Right hindlimb (tissue), 1 donor: ENCODE data around the gene DIAPH1.
A peak's percentile ranks its signal among the peaks of the same experiment; 100 is the strongest.
"Not testable (repeated sequence)": the region's sequence is repeated elsewhere in the genome, so short reads cannot be mapped to it uniquely, and the experiment has no call there.

Source experiments
- DNase-seq: peaks from one replicate; pipeline ENCODE4 v3.0.0-alpha.2; 2018

The DIAPH1 gene

DNA sequence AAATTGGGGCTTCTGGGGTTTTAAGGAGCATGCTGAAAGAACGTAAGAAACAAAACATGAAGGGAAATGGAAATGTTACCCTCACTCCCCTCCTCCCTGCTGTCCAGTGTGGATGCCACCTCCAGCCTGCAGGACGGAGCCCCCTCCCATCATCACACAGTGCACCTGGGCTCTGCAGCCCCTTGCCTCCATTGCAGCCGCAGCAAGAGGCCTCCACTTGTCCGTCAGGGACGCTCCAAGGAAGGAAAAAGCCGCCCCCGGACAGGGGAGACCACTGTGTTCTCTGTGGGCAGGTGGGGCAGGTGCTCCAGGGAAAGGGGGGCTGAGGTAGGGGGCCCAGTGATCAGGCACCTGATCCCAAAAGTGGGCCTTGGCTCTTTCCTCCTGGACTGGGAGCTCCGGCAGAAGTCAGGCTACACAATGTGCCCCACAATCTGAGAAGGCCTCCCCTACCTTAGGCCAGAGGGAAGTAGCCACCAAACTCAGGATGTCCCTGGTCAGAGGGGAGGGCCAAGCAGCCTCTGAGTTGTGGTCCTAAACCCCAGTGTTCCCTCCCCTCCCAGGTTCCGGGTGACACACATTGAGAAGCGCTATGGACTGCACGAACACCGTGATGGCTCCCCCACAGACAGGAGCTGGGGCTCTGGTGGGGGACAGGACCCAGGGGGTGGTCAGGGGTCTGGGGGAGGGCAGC is 20.7 kb upstream of the DIAPH1 start:
- no peak for DNase-seq

DNA sequence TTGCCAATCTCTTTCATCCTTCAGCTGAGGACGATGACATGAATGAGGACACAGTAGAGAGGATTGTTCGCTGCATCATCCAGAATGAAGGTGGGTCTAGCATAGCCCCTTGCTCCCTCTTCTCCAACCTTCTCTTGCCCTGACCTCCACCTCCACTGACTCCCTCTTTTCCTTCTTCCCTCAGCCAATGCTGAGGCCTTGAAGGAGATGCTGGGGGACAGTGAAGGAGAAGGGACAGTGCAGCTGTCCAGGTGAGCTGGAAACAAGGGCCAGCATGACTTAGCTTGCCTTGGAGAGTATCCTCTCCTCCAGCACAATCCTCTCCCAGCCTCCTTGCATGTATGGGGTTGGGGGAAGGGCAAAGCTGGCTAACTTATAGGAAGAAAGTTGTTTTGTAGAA is 20.0 kb upstream of the DIAPH1 start:
- no peak for DNase-seq

DNA sequence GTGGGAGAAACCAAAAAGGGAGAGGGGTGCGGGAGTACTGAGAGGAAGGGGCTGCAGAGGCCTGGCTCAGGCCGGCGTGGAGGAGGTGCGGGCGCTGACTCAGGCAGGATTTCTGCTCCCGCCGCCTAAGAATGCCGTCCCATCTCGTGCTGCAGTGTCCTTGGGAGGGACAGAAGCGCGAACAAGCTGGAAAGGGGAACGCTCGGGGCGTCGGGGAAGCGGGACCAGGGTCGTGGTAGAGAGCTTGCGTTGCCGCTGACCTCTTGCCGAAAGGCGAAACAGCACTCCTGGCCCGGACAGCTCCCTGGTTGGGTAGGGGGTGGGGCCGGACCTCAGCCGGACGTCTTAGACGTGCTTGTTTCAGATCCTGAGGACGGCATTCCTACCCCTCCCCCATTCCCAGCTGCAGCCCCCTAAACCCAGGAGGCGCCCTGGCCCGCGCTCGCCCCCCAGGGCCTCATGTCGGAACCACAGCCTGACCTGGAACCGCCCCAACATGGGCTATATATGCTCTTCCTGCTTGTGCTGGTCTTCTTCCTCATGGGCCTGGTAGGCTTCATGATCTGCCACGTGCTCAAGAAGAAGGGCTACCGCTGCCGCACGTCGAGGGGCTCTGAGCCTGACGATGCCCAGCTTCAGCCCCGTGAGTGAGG is 19.1 kb upstream of the DIAPH1 start:
- DNase-seq, result peak; percentile 73

DNA sequence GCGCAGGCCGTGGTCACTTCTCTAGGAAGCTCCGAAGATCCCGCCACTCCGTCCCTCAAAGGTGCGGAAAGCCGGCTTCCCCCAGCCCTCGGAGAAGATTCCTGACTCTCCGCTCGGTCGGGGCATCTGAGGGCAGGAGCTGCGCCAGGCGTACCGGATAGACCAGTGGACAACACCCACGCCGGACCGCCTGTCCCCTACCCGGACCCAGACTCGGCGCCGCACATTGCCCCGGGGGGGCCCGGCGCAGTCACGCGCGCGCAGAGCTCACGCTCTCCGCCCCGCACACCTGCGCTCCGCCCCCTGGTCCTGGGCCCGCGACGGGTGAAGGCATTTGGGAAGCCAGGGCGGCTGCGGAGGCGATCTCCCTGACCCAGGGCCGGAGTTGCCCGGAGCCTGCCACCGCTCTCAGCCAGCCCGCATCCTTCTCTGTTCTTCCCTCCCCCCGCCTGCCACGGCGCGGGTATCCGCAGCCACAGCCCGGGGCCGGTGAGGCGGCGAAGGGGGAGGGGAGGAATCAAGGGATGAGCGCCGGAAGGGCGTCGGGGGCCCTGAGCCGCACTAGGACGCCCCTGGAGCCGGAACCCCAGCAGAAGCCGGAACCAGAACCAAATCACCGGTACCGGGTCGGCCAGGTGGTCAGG is 18.4 kb upstream of the DIAPH1 start:
- peak; percentile 33 for DNase-seq

DNA sequence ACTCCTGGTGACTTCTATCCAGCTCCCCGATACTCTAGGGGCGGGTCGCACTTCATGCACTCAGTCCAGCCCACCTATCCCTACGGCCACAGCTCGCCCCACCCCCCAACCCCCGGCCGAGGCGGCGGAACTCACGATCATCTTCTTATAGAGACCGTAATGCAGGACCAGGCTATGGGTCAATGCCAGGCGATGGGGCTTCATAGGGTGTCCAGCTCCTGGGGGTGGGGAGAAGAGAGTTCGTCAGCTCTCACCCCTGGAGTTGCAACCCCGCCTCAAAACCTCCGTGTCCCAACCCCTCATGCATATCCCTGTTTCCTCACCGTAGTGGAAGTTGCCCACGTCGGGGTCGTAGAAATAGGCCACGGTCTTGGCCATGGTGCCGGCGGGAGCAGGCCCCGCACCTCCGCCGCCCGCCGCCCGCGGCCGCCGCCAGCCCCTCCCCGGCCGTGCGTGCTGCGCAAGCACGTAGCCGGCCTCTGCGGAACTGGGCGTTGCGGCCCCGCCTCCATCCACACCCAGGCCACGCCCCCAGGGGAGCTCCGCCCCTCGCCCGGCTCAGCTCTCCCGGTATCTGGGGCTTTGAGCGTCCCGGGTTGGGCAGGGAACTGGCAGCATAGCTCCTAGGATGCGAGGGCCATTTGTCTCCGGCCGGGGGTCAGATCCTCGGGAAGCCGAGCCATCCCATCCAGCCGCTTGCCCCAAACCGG is 17.8 kb upstream of the DIAPH1 start, which contains the start of the genes HDAC3 and RELL2:
Gene HDAC3 (minus strand): TSS at position 437 of the 710 bp plus-strand sequence. CDS start 59 bp downstream, at position 378.
Gene RELL2 (plus strand): TSS at position 585 of the 710 bp plus-strand sequence. CDS start 1,229 bp downstream, outside the sequence.
- DNase-seq, result peak; percentile 94

DNA sequence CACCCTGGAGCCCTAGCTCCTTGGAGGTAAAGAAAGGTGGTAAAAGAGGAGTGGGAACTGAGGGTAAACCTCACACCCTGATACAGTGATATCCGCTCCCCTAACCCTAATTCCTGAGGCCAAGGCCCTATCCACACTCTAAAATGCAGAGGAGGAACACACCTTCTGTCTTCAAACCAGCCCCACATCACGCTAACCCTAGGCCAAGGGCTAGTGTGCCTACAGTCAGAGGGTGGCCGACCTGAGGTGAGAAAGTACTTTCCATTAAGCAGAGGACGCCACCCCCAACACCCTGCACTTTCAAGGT is 17.3 kb upstream of the DIAPH1 start:
- no peak for DNase-seq

DNA sequence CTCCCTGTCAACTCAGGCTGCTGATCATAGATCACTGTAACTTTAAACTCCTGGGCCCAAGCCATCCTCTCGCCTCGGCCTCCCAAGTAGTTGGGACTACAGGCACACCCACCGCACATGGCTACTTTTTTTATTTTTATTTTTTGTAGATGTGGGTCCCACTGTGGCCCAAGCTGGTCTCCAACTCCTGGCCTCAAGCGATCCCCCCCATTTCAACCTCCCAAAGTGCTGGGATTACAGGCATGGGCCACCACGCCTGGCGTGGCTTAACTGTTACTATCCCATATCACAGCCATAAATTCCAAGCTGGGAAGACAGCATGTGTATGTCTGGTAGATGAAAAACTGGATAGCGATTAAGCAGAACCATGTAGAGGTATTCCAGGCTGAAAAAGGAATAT is 16.8 kb upstream of the DIAPH1 start:
- DNase-seq, result peak; percentile 14

DNA sequence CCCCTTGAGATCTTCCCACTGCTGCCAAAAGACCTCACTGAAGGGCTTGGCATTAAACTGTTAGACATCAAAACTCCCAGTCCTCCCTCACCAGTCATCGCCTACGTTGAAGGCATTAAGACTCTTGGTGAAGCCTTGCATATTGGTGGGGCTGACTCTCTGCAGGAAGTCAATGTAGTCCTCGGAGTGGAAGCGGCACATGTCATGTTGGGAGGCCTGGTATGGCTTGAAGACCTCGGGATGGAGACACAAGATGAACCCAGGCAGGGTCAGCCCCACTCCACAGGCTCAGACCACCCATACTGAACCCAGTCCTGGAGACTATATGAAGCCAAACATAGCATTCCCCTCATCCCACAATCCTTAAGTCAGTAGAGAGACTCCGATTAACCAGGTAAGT is 15.9 kb upstream of the DIAPH1 start:
- DNase-seq, result peak; percentile 7

DNA sequence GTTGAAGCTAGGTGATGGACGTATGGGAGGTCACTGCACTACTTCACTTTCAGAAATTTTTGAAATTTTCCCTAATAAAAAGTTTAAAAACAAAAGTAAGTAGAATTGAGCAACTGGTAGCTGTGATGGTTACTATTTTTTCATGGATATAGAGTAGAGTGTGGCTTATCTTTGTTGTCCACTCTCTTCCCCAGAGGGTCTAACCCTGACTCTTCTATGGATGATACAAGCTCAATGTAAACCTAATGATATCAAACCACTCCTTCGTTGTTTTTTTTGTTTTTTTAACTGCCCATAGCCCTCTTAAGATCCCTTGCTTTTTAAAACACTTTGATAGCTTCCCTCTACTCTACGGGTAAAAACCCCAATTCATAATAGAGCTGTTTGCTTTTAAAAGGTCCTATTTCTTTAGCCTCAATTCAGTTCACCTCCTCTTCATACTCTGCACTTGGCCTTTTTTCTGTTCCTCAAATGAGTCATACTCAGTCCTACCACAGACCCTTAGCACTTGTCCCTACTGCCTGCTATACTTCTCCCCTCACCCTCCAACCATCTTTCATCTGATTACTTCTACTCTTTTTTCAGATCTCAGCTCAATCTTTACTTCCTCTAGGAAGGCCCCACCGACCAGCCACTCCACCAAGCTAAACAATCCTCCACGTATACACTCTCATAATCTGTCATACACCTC is 15.2 kb upstream of the DIAPH1 start:
- DNase-seq, result peak; percentile 6

DNA sequence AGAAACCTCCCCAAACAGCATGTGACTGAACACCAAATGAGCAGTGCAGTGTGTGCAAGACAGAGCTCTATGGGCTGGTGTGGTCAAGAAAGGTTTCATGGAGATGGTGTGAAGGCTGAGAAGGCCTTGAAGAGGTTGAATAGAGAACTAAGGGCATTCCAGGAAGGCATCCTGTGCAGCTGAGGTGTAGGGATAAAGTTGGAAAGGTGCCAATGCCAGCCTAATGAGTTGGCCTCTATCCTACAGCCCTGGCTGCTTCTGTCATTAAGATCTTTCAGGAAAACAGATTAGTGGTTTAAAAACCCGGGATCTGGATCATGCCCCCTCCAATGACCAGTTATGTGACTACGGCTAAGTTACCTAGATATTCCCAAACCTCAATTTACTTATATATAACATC is 13.8 kb upstream of the DIAPH1 start:
- DNase-seq, result peak; percentile 8

DNA sequence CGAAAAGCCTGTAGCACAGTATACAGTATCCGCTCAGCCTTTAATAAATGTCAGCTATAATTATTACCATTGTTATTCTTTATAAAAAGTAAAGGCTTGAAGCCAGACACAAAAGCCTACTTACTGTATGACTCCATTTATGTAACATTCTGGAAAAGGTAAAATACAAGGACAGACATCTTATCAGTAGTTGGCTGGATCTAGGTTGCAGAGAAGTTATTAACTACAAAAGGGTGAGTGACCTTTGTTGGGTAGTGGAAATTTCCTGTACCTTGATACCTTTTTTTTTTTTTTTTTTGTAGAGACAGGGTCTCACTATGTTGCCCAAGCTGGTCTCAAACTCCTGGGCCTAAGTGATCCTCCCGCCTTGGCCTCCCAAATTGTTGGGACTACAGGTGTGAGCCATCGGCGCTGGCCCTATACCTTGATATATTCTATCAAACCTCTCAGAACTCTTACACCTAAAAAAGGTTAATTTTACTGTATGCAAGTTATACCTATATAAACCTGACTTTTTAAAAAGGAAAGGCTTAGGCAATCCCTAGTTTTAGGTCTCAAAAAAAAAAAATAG is 11.9 kb upstream of the DIAPH1 start:
- DNase-seq, result no peak

DNA sequence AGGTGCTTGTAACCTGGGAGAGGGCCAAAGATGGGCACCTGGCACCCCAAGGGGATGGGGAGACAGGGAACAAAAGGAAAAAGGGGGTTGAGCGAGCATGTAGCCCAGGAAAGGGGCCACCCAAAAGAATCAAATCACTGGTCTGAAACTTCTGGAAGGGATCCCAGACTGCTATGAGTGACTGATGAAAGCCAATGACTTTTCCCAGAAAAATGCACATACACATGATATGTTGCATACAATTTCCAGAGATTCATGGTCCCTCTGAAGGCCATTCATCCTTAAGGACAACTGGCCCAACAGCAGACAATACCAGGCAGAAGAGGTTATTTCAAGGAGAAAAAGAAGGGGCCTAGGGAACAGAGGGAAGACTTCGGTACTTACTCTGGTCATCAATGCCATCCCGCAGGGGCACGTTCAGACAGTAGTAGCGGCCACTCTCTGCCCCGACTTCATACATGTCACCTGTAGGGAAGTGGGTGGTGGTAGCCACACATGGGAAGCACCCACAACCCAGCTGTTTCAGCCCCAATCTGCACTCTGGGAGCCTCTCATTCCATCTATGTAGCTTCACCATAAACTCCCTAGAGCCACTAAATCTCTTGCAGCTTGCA is 9.5 kb upstream of the DIAPH1 start:
- DNase-seq, result no peak

DNA sequence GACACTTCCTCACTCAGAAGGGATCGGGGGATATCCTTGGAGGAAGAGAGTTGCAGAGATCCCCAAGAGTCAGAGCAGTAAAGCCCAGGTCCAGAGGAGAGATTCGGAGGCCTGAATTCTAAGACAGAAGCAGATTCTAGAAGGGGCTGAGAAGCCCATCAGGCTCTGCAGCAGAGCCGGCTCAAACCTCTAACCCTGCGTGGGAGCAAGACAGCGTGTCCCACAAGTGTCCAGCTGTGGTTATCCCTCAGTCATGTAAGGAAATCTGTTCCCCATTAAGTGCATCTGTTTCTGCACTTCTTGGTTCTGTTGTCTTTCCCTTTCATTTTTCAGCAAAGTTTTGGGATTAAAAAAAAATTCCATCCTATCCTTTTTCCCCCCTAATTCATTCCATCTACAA is 4.8 kb upstream of the DIAPH1 start:
- no peak for DNase-seq

DNA sequence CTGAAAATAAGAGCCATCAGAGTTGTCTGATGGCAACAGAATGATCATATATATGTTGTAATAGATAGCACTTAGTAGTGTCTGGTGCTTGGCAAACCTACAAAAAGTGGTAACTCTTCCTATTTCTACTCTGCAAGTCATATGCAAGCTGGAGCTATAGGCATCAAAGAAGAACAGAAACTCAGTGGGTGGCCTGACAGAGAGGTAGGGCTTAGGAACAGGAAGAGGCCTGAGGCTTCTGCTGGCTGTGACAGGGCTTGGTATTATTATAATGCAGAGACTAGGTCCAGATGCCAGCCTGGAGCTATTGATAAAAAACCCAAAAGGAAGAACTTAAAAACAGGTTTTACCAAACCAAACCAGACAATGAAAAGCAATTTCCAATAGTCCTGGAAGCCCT is 4.4 kb upstream of the DIAPH1 start:
- DNase-seq, result no peak

DNA sequence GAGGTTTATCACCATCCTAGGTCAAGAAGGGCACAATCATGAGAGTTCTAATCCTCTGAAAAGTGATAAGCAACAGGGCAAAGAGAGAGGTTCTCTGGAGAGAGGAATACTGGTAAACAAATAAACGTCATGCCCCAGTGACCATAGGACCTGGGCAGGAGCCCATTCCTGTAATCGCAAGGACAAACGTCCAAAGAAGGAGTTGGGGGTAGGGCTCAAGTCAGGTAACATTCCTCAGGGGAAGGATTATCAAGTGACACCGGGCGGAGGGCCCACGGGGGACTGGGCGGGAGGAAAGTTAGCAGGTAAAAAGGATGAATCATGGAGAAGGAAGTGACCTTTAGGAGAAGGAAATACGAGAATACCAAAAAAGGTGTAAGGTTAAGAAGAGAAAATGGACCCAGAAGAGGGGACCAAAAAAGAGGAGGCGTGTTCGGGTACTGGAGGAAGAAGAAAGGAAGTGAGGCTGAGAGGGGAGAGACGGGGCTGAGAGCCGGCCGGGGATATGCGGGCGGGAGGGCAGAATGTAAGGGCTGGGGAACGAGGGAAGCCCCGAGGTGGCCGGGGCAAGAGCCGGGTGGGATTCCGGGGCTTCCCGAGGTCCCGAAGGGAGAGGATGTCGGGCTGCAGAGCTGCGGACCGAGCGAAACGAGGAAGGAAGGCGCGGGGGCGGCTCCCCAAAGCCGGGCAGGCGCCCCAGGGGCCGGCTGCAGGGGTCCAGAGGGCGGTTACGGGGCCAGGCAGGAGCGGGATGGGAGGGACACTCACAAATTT is 583 bp downstream of the DIAPH1 start:
- DNase-seq, result no peak

DNA sequence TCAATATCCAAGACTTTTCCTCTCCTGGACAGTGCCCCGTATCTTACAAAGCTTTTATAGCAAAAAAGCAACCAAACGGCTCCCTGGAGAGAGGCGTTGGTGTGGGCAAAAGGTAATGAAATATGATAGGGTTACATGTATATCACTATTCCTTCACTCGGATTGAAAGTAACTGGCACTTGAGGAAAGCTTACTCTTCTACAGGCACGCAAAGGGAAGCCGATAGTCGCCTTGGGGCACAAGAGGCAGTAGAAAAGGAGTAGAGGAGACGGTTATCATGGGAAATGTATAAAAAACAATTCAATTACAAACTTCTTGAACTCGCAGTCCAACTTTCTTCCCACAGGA is 1.1 kb downstream of the DIAPH1 start:
- DNase-seq, result no peak

DNA sequence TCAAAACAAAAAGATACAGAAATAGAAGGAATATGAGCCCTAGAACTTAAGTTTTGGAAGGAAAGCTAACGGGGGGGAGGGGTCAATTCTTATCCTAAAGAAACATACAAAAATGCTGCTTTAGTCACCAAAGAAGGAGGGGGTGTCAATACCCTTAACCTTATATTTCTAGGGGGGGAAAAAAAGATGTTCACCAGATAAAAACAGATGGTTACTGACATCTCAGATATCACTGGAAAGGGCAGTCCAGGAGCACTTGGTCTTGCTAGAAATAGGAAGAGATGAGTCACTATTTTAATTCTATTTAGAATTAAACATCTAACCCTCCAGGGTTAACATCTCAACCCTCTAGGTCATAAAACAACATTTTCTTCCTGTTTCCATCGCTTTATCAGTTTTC is 1.7 kb downstream of the DIAPH1 start:
- DNase-seq, result no peak

DNA sequence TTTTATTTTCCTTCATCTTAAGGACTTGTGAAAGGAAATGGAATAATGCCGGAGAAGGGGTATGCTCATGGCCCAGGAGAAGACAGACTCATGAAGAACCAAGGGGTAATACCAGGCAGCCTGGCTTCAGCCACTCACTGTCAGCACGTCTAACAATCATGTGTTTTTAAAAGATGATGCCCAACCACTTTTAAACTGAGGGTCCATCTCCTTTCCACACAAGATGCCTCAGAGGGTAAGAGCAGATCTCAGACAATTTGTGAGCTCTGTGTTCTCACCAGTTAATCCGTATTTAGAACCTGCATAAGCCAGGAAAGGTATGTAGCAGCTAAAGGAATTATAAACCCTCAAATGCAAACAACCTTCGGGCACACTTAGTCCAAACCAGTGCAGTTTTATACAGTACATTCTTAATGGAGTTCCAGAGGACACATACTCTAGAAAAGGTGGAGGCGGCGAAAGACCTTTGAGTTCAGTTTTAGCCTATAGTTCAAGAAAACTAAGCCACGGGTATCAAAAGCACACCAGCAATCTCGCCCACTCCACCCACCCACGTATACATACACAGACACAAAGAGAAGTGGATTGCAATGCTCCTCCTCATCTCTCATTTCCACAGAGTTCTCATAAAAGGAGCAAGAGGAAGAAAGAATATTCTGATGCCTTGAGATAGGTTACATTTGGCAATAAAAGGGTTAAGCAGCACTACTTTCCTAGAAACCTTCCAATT is 2.6 kb downstream of the DIAPH1 start:
- no peak for DNase-seq

DNA sequence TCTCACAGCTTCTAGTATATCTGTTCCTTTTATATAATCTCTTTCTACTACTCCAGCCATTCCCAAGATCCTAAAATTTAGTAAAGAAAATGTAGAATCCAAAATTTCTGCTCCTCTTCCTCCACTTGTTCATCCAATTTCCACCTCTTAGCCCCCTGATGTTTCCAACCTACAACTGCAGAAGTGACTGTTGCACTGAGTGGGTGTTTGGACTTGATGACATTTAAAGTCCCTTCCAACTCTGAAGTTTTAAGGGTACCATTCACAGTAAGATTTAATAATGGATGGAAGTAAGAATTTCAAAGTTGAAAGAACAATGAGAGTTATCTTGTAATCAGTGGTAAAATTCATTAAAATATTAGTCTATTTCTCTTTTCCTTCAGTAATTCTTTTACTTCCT is 5.5 kb downstream of the DIAPH1 start:
- DNase-seq, result no peak

DNA sequence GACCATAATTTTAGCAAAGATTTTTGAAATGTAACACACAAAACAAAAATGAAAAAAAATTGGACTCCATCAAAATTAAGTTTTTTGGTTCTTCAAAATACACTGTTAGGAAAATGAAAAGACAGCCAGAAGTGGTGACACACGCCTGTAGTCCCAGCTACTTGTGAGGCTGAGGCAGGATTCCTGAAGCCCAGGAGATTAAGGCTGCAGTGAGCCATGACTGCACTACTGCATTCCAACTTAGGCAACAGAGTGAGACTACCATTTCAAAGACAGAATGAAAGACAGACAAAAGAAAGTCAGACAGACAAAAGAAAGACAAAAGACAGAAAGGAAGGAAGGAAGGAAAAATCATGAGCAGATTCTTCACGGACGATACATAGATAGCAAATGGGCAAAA is 7.5 kb downstream of the DIAPH1 start:
- DNase-seq, result no peak

DNA sequence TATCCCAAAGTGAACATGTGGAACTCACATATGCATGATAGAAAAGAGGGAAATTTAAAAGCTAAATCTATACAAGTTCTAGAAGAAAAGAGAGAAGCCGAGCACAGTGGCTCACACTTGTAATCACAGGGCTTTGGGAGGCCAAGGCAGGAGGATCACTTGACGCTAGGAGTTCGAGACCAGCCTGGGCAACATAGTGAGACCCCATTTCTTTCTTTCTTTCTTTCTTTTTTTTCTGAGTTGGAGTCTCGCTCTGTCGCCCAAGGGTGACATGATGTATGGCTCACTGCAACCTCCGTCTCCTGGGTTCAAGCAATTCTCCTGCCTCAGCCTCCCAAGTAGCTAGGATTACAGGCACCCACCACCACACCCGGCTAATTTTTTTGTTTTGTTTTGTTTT is 8.9 kb downstream of the DIAPH1 start:
- not testable (repeated sequence) for DNase-seq
